Fibroblast of skin of left quadriceps (primary cell): Measurements from ENCODE around the gene KRT78.

Experiments
- DNase-seq, 2 experiments: peaks; one replicate each; pipeline ENCODE4 v3.0.0-alpha.2; 2013; ENCODE audit warnings: low read depth in 2 of 2

KRT78 gene

GRCh38 chr12:52826611-52827498, 21.9 kb downstream of the KRT78 start:
- no peak for DNase-seq

GRCh38 chr12:52825961-52826360, 22.8 kb downstream of the KRT78 start:
- DNase-seq = no peak

GRCh38 chr12:52824741-52825410, 23.9 kb downstream of the KRT78 start:
- no peak for DNase-seq

- DNase-seq = no peak
Measured at GRCh38 chr12:52823761-52824450, 24.9 kb downstream of the KRT78 start.

- DNase-seq = no peak
Measured at GRCh38 chr12:52822771-52823510, 25.9 kb downstream of the KRT78 start.

GRCh38 chr12:52821826-52822660, 26.8 kb downstream of the KRT78 start:
- DNase-seq = no peak

GRCh38 chr12:52821071-52821730, 27.6 kb downstream of the KRT78 start:
- no peak for DNase-seq

GRCh38 chr12:52820521-52820920, 28.3 kb downstream of the KRT78 start:
- no peak for DNase-seq

- no peak for DNase-seq
Measured at GRCh38 chr12:52819731-52820510, 28.9 kb downstream of the KRT78 start.

GRCh38 chr12:52818887-52819420, 29.8 kb downstream of the KRT78 start:
- DNase-seq = no peak

- DNase-seq = no peak
Measured at GRCh38 chr12:52818388-52818787, 30.4 kb downstream of the KRT78 start.

- DNase-seq = no peak
Measured at GRCh38 chr12:52817699-52818238, 31.0 kb downstream of the KRT78 start.

GRCh38 chr12:52817003-52817698, 31.6 kb downstream of the KRT78 start:
- no peak for DNase-seq

- DNase-seq = no peak
Measured at GRCh38 chr12:52815676-52816588, 32.9 kb downstream of the KRT78 start.

GRCh38 chr12:52815161-52815560, 33.6 kb downstream of the KRT78 start:
- no peak for DNase-seq

- no peak for DNase-seq
Measured at GRCh38 chr12:52814710-52815155, 34.1 kb downstream of the KRT78 start.
